Lower leg skin (tissue), 4 donors: ENCODE data around the gene TBC1D22A. TPM values are rescaled to one million over a fixed set of nuclear protein-coding genes. Genes with fewer than 3 reads are reported as not detected.

Source experiments
- DNase-seq, 2 donors: peaks; one replicate each; pipeline ENCODE4 v3.0.0-alpha.2; 2019; ENCODE audit warnings: low spot score in 2 of 2
- H3K4me3 ChIP-seq: fragments of 200-600 bp; sonication (generic); 2 replicates; pipeline ENCODE4 v1.5.1; 2017; ENCODE audit warnings: mild to moderate bottlenecking, low read depth; ENCODE audit not compliant: poor library complexity, severe bottlenecking
- CTCF ChIP-seq, 3 donors: fragments of 450-650 bp; IDR thresholded peaks; one replicate each; pipeline ENCODE4 v1.5.1; 2016; ENCODE audit warnings: antibody characterized with exemption in 3 of 3, mild to moderate bottlenecking in 3 of 3, moderate library complexity in 2 of 3
- POLR2A ChIP-seq, 2 donors: fragments of 450-650 bp; IDR thresholded peaks; one replicate each; pipeline ENCODE4 v1.6.1; 2016 to 2017; ENCODE audit warnings: antibody characterized with exemption in 2 of 2, mild to moderate bottlenecking in 1 of 2, moderate library complexity in 1 of 2
- WGBS, 2 donors: methylation state at CpG; one replicate each; pipeline ENCODE4 v1.1.5; 2018; 5-methylcytosine and 5-hydroxymethylcytosine counted together
- intact Hi-C: fragments of 100-400 bp; cut with DNase I; formaldehyde crosslinking; loops from one replicate; pipeline ENCODE4 v1.15.0; 2023; ENCODE audit warnings: low total_unique reads
- total RNA-seq, 4 donors: library from RNA; depleted of rRNA; stranded (reverse); fragments of >200 nt; gene quantifications; one replicate each; pipeline ENCODE4 v1.1.0, GENCODE V29; 2016

The TBC1D22A gene
- total RNA-seq, 4 donors from 2014 or later = 21.8 to 32.3 (median 31.6) TPM

DNA sequence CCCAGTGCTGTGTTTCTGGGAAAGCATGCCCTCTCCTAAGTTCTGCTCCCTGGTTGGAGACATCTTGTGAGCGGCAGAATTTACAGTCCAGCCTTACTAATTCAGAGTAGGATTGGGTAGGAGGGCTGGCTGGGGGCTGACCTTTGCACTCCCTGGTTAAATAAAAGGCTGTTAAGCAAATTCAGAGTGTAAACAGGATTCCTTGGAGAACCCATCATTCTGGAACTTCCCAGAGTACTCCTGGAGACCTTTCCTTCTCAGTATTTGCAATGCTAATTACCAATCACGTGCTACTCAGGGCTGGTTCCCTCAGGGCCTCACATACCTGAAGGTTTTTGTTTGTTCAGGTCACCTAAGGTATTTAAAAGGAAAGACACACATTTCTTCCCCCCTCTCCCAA lies 340.2 kb downstream of the TBC1D22A start:
- TF ChIP-seq CTCF (IDR thresholded peaks at IDR 0.05) (no peak), POLR2A (IDR thresholded peaks at IDR 0.05) (no peak)
- intact Hi-C loops = no loop called here
- H3K4me3 ChIP-seq = no peak overlapping the region
- DNase-seq = peak in 1 of 2 donors; percentile 15
- 72 to 81% methylated on average over 2 of the region's 2 CpGs for WGBS, 2 donors

- no peak for TF ChIP-seq POLR2A (IDR thresholded peaks at IDR 0.05)
- no peak for TF ChIP-seq CTCF (IDR thresholded peaks at IDR 0.05)
- DNase-seq = no peak
- 91 to 95% methylated on average over 4 of the region's 4 CpGs for WGBS, 2 donors
- no peak overlapping the region for H3K4me3 ChIP-seq
- intact Hi-C loops = no loop called here
These were observed 342.6 kb downstream of the TBC1D22A start for GRCh38 chr22:47105085-47105484.

DNA sequence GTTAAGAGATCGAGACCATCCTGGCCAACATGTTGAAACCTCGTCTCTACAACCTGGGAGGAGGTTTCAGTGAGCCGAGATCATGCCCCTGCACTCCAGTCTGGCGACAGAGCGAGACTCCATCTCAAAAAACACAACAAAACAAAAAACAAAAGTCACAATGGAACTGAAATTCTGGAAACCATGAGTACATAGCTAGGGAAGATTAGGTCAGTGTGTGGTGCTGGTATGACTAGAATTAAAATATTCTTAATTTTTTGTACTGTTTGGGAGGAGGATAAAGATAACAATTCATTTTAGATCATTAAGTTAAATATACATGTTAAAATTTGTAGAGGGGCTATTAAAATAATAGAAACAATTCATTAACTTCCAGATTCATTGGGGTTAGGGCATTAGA lies 344.4 kb downstream of the TBC1D22A start:
- WGBS, 2 donors = 95 to 98% methylated on average over 5 of the region's 5 CpGs
- TF ChIP-seq CTCF (IDR thresholded peaks at IDR 0.05) (no peak), POLR2A (IDR thresholded peaks at IDR 0.05) (no peak)
- DNase-seq = peak in 1 of 2 donors; percentile 3
- no peak overlapping the region for H3K4me3 ChIP-seq
- intact Hi-C loops = no loop called here

- no peak overlapping the region for H3K4me3 ChIP-seq
- 69 to 70% methylated on average over 2 of the region's 2 CpGs for WGBS, 2 donors
- intact Hi-C loops = no loop called here
- no peak for DNase-seq
- TF ChIP-seq POLR2A (IDR thresholded peaks at IDR 0.05) (no peak), CTCF (IDR thresholded peaks at IDR 0.05) (no peak)
These were observed 345.0 kb downstream of the TBC1D22A start for GRCh38 chr22:47107431-47107830.

- no peak for TF ChIP-seq POLR2A (IDR thresholded peaks at IDR 0.05)
- TF ChIP-seq CTCF (IDR thresholded peaks at IDR 0.05) = no peak
- no peak overlapping the region for H3K4me3 ChIP-seq
- DNase-seq = peak in 1 of 2 donors; percentile 70
- 86 to 87% methylated on average over 18 of the region's 18 CpGs for WGBS, 2 donors
- intact Hi-C loops = no loop called here
These were observed 348.5 kb downstream of the TBC1D22A start for GRCh38 chr22:47110817-47111443.
